Neuronal stem cell (in vitro differentiated cells): ENCODE results near the gene PPP1R13L.
A peak's percentile ranks its signal among the peaks of the same experiment; 100 is the strongest.

Experiments
- DNase-seq: peaks from one replicate; pipeline ENCODE4 v3.0.0-alpha.2; 2013; ENCODE audit warnings: low spot score
- H2AFZ ChIP-seq: one replicate; pipeline ENCODE4 v1.6.1; 2013; ENCODE audit warnings: mild to moderate bottlenecking, low read length, inconsistent platforms
- H2AK5ac ChIP-seq: 2 replicates; pipeline ENCODE4 v1.6.1; 2013; ENCODE audit warnings: low read depth, mild to moderate bottlenecking, inconsistent platforms, low read length, moderate library complexity, mixed read lengths
- H2BK120ac ChIP-seq: 2 replicates; pipeline ENCODE4 v1.6.1; 2013; ENCODE audit warnings: low read depth, mild to moderate bottlenecking, inconsistent platforms, low read length, moderate library complexity, mixed read lengths
- H2BK12ac ChIP-seq: one replicate; pipeline ENCODE4 v1.6.1; 2013; ENCODE audit warnings: low read length, inconsistent platforms
- H2BK15ac ChIP-seq: 2 replicates; pipeline ENCODE4 v1.6.1; 2013; ENCODE audit warnings: mild to moderate bottlenecking, low read length, inconsistent platforms, mixed read lengths
- H2BK5ac ChIP-seq: one replicate; pipeline ENCODE4 v1.6.1; 2013; ENCODE audit warnings: inconsistent platforms, mild to moderate bottlenecking, low read length, moderate library complexity
- H3K14ac ChIP-seq: one replicate; pipeline ENCODE4 v1.6.1; 2013; ENCODE audit warnings: low read length, inconsistent platforms
- H3K18ac ChIP-seq: 2 replicates; pipeline ENCODE4 v1.6.1; 2013; ENCODE audit warnings: low read length, inconsistent platforms
- H3K23ac ChIP-seq: 2 replicates; pipeline ENCODE4 v1.6.1; 2013; ENCODE audit warnings: low read depth, mild to moderate bottlenecking, mixed read lengths, low read length, inconsistent platforms; ENCODE audit not compliant: poor library complexity
- H3K27ac ChIP-seq: replicated peaks from 3 replicates; pipeline ENCODE4 v1.5.1; 2013; ENCODE audit warnings: low read length, inconsistent platforms
- H3K27me3 ChIP-seq, 3 experiments: 2 replicates each; pipeline ENCODE4 v1.6.1; 2013; ENCODE audit warnings: low read length in 3 of 3, mild to moderate bottlenecking in 2 of 3, inconsistent platforms in 1 of 3, low read depth in 1 of 3, mixed read lengths in 1 of 3, moderate library complexity in 1 of 3; ENCODE audit not compliant: control insufficient read depth in 3 of 3, insufficient read depth in 3 of 3
- H3K36me3 ChIP-seq, 2 donors: replicated peaks in 1 of 2; 2 replicates each; pipeline ENCODE4 v1.6.1; 2013; ENCODE audit warnings: low read length in 2 of 2; ENCODE audit not compliant: control insufficient read depth in 2 of 2, insufficient read depth in 2 of 2
- H3K4ac ChIP-seq: 2 replicates; pipeline ENCODE4 v1.6.1; 2013; ENCODE audit warnings: inconsistent platforms, mild to moderate bottlenecking, low read length, moderate library complexity
- H3K4me1 ChIP-seq, 2 donors: 1 replicate in 1 of 2; 2 replicates in 1 of 2; pipeline ENCODE4 v1.6.1; 2013; ENCODE audit warnings: low read length in 2 of 2, low read depth in 1 of 2; ENCODE audit not compliant: control insufficient read depth in 2 of 2, insufficient read depth in 1 of 2
- H3K4me2 ChIP-seq: one replicate; pipeline ENCODE4 v1.6.1; 2013; ENCODE audit warnings: mild to moderate bottlenecking, low read length, inconsistent platforms; ENCODE audit not compliant: insufficient read depth, poor library complexity, severe bottlenecking
- H3K4me3 ChIP-seq, 2 donors: 2 replicates each; pipeline ENCODE4 v1.5.1; 2013; ENCODE audit warnings: low read length in 2 of 2, mild to moderate bottlenecking in 2 of 2, inconsistent platforms in 1 of 2, moderate library complexity in 1 of 2
- H3K79me1 ChIP-seq: one replicate; pipeline ENCODE4 v1.6.1; 2013; ENCODE audit warnings: low read depth, mild to moderate bottlenecking, inconsistent platforms, low read length, moderate library complexity
- H3K9ac ChIP-seq: one replicate; pipeline ENCODE4 v1.6.1; 2013; ENCODE audit warnings: mild to moderate bottlenecking, low read depth, low read length, inconsistent platforms; ENCODE audit not compliant: poor library complexity
- H3K9me3 ChIP-seq, 2 donors: replicated peaks in 1 of 2; 2 replicates each; pipeline versions ENCODE3 to v1.6.1; 2013; ENCODE audit warnings: low read length in 2 of 2, mild to moderate bottlenecking in 2 of 2, inconsistent platforms in 1 of 2, low read depth in 1 of 2, mixed read lengths in 1 of 2, moderate library complexity in 1 of 2; ENCODE audit not compliant: control insufficient read depth in 2 of 2, insufficient read depth in 1 of 2
- H4K8ac ChIP-seq: one replicate; pipeline ENCODE4 v1.6.1; 2013; ENCODE audit warnings: low read depth, mild to moderate bottlenecking, inconsistent platforms, low read length, moderate library complexity
- H4K91ac ChIP-seq: one replicate; pipeline ENCODE4 v1.6.1; 2013; ENCODE audit warnings: low read length, low read depth, mild to moderate bottlenecking, inconsistent platforms; ENCODE audit not compliant: poor library complexity
- WGBS, 2 donors: extraction: QIAGEN DNeasy Blood & Tissue Kit; methylation state at CpG; one replicate each; pipeline ENCODE4 v1.1.7; 2013; ENCODE audit warnings: missing lambda C conversion rate in 2 of 2, mixed read lengths in 1 of 2; ENCODE audit not compliant: insufficient read length in 2 of 2, insufficient replicate concordance in 1 of 2; ENCODE audit errors: extremely low coverage in 2 of 2; 5-methylcytosine and 5-hydroxymethylcytosine counted together

PPP1R13L gene

DNA sequence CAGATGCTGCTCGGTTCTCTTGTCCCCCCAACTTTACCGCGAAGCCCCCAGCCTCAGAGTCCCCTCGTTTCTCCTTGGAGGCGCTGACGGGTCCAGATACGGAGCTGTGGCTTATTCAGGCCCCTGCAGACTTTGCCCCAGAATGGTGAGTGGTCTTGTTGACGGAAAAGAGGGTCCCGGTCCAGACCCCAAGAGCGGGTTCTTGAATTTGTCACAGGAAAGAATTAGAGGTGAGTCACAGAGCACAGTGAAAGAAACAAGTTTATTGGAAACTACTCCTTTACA is 2.2 kb upstream of the PPP1R13L start:
- WGBS, 2 donors, result no CpG with 5 or more reads among the region's 10 CpGs
- H2AK5ac ChIP-seq, result no peak overlapping the region
- peak overlapping the region; percentile 85 for H3K9ac ChIP-seq
- peak overlapping the region; percentile 58 to 88 for H3K4me3 ChIP-seq
- no peak overlapping the region for H3K27ac ChIP-seq
- H3K27me3 ChIP-seq, result peaks cover 6 to 30% (median 18%) of the 10 kb centered on the region in 3 experiments
- H3K14ac ChIP-seq, result no peak overlapping the region
- DNase-seq, result no peak
- H2BK12ac ChIP-seq, result no peak overlapping the region
- no peak overlapping the region for H3K23ac ChIP-seq
- H2AFZ ChIP-seq, result peak overlapping the region; percentile 92
- peaks cover 4 to 29% of the 10 kb centered on the region in 2 donors for H3K36me3 ChIP-seq
- H3K4ac ChIP-seq, result no peak overlapping the region
- H3K9me3 ChIP-seq, result no peaks in the 10 kb centered on the region
- H3K18ac ChIP-seq, result no peak overlapping the region
- no peak overlapping the region for H4K8ac ChIP-seq
- no peak overlapping the region for H4K91ac ChIP-seq
- H2BK120ac ChIP-seq, result no peak overlapping the region
- H3K4me1 ChIP-seq, result peaks cover 12 to 20% of the 10 kb centered on the region in 2 donors
- H2BK15ac ChIP-seq, result no peak overlapping the region
- H2BK5ac ChIP-seq, result no peak overlapping the region
- peak overlapping the region; percentile 98 for H3K4me2 ChIP-seq
- peaks cover 2% of the 10 kb centered on the region for H3K79me1 ChIP-seq

DNA sequence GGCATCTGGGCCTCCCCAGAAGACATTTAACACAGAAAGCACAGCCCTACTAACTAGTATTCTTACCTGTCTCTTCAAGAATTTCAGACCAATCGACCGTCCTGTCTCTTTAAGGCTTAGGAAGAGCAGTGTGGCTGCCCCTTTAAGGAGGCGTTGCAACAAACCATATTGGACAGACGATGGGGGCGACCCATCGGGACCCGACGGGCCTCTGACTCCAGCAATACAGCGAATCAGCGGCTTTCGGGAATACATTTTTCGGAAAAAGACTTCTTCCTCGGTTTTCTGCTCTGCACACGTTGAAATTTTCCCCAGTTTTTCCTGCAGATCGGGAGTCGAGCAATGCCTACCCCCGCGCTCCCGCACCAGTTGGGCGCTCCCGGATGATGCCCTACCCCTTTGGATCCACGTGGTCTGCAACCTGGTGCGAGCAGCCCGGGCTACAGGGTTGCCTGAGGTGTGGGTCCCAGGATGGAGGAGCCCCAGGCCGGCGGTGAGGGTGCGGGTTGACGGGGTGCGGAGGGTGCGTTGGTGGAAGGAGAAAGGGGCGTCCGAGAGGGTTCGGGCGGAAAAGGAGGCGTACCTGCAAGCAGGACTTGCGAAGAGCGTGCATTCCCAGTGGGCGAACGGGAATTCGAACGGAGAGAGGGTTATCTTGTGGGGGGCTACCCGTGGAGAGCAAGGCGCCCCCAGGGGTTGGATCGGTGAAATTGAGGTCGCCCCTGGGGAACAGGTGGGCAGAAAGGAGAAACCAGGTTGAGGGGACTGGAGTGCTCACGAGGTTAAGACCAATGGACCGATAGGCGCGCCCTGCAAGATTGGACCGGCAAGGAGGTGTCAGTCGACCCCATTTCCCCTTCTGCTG is 1.6 kb upstream of the PPP1R13L start, which contains the start of gene POLR1G:
Gene POLR1G (plus strand): TSS at position 419 of the 865 bp plus-strand sequence. CDS start 53 bp downstream, at position 472.
- H3K23ac ChIP-seq, result peak within 1 kb of the TSS; percentile 62
- H3K4me3 ChIP-seq, result peak within 1 kb of the TSS; percentile 58 to 88
- peak within 1 kb of the TSS; percentile 92 for H2AFZ ChIP-seq
- H3K27me3 ChIP-seq, result peaks cover 6 to 30% (median 18%) of the 10 kb centered on the region in 3 experiments
- H3K18ac ChIP-seq, result peak within 1 kb of the TSS; percentile 80
- H4K91ac ChIP-seq, result no peak within 1 kb of the TSS
- no peaks in the 10 kb centered on the region for H3K9me3 ChIP-seq
- H3K4me1 ChIP-seq, result peaks cover 12 to 20% of the 10 kb centered on the region in 2 donors
- H2AK5ac ChIP-seq, result peak within 1 kb of the TSS; percentile 37
- H3K14ac ChIP-seq, result no peak within 1 kb of the TSS
- H3K9ac ChIP-seq, result peak within 1 kb of the TSS; percentile 87
- no peak within 1 kb of the TSS for H2BK12ac ChIP-seq
- H3K36me3 ChIP-seq, result peaks cover 4 to 28% of the 10 kb centered on the region in 2 donors
- no peak within 1 kb of the TSS for H2BK15ac ChIP-seq
- peak; percentile 82 for DNase-seq
- H3K4me2 ChIP-seq, result peak within 1 kb of the TSS; percentile 98
- no CpG with 5 or more reads among the region's 51 CpGs for WGBS, 2 donors
- H2BK120ac ChIP-seq, result no peak within 1 kb of the TSS
- peak within 1 kb of the TSS; percentile 67 for H3K27ac ChIP-seq
- H4K8ac ChIP-seq, result no peak within 1 kb of the TSS
- H3K4ac ChIP-seq, result no peak within 1 kb of the TSS
- H3K79me1 ChIP-seq, result peaks cover 2% of the 10 kb centered on the region
- H2BK5ac ChIP-seq, result peak within 1 kb of the TSS; percentile 58

GRCh38 chr19:45405435-45406225 is 761 bp upstream of the PPP1R13L start:
- peaks cover 0 to 20% of the 10 kb centered on the region in 2 donors for H3K36me3 ChIP-seq
- peak overlapping the region; percentile 58 to 88 for H3K4me3 ChIP-seq
- no CpG with 5 or more reads among the region's 48 CpGs for WGBS, 2 donors
- peak overlapping the region; percentile 58 for H3K23ac ChIP-seq
- no peak overlapping the region for H4K91ac ChIP-seq
- no peak overlapping the region for H2BK120ac ChIP-seq
- H2AK5ac ChIP-seq, result peak overlapping the region; percentile 27
- H2BK15ac ChIP-seq, result peak overlapping the region; percentile 43
- DNase-seq, result peak; percentile 69
- H2AFZ ChIP-seq, result peak overlapping the region; percentile 92
- peak overlapping the region; percentile 98 for H3K4me2 ChIP-seq
- peaks cover 12 to 20% of the 10 kb centered on the region in 2 donors for H3K4me1 ChIP-seq
- no peak overlapping the region for H4K8ac ChIP-seq
- peaks cover 2% of the 10 kb centered on the region for H3K79me1 ChIP-seq
- peak overlapping the region; percentile 87 for H3K9ac ChIP-seq
- H2BK5ac ChIP-seq, result peak overlapping the region; percentile 58
- peaks cover 6 to 30% (median 18%) of the 10 kb centered on the region in 3 experiments for H3K27me3 ChIP-seq
- H3K18ac ChIP-seq, result peak overlapping the region; percentile 95
- H3K14ac ChIP-seq, result no peak overlapping the region
- no peak overlapping the region for H3K4ac ChIP-seq
- no peaks in the 10 kb centered on the region for H3K9me3 ChIP-seq
- H2BK12ac ChIP-seq, result no peak overlapping the region
- peak overlapping the region; percentile 67 for H3K27ac ChIP-seq
